Activated CD4-positive, alpha-beta T cell treated with anti-CD3 and anti-CD28 coated beads, Interleukin-2, amount 10 ng/mL, durations not matched to agents 7 days and 5 days (primary cell): ENCODE measurements around the gene RNU6-1. TPM values are rescaled to one million over a fixed set of nuclear protein-coding genes. Genes with fewer than 3 reads are reported as not detected.

ENCODE experiments used
- CTCF ChIA-PET: fragments of 350-600 bp; sonication (Branson Sonifier 250); formaldehyde crosslinking; loops from one replicate; lab custom pipeline; 2021; ENCODE audit warnings: antibody characterized with exemption; lab: Charles Lee
- POLR2A ChIA-PET: fragments of 350-600 bp; sonication (Branson Sonifier 250); formaldehyde crosslinking; loops from one replicate; lab custom pipeline; 2021; ENCODE audit warnings: antibody characterized with exemption; lab: Charles Lee
- DNase-seq: peaks from one replicate; pipeline ENCODE4 v3.0.0-alpha.2; 2020
- H3K27ac Mint-ChIP-seq: one replicate; pipeline ENCODE4 v1.8.0; 2021; ENCODE audit warnings: mild to moderate bottlenecking, moderate library complexity, mixed read lengths
- H3K27me3 Mint-ChIP-seq: one replicate; pipeline ENCODE4 v1.8.0; 2021; ENCODE audit warnings: mixed read lengths
- H3K36me3 Mint-ChIP-seq: one replicate; pipeline ENCODE4 v1.8.0; 2021; ENCODE audit warnings: low read depth, mixed read lengths
- H3K4me1 Mint-ChIP-seq: one replicate; pipeline ENCODE4 v1.8.0; 2021; ENCODE audit warnings: mixed read lengths
- H3K4me3 Mint-ChIP-seq: one replicate; pipeline ENCODE4 v1.8.0; 2021; ENCODE audit warnings: mild to moderate bottlenecking, moderate library complexity, mixed read lengths
- H3K9me3 Mint-ChIP-seq: one replicate; pipeline ENCODE4 v1.8.0; 2021; ENCODE audit warnings: mixed read lengths
- total RNA-seq, 2 experiments: library from RNA; stranded (reverse); gene quantifications; one replicate each; pipeline ENCODE4 v1.2.3, GENCODE V29; 2021

The RNU6-1 gene
- total RNA-seq, result not detected

DNA sequence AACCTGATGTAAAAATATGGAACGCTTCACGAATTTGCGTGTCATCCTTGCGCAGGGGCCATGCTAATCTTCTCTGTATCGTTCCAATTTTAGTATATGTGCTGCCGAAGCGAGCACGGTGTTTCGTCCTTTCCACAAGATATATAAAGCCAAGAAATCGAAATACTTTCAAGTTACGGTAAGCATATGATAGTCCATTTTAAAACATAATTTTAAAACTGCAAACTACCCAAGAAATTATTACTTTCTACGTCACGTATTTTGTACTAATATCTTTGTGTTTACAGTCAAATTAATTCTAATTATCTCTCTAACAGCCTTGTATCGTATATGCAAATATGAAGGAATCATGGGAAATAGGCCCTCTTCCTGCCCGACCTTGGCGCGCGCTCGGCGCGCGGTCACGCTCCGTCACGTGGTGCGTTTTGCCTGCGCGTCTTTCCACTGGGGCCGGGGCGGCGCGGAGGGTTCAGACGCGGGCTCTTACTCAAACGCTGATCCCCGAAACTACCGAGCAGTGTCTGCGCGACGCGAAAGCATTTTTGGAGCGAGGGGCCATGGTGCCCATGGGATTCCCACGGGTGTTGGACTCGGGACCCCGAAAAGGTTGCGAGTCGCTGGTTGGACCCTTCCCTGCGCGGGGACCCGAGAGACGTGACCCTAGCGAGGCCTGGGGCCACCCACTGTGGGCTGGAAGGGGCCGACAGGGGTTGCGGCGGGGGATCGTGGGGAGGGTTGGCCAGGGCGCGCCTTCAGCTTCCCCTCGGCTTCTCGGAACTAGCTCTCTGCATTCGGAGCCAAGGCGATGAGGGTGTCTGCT lies at the start of gene RNU6-1:
Gene RNU6-1 (minus strand): TSS at position 117 of the 820 bp plus-strand sequence.
- H3K27me3 Mint-ChIP-seq, result peaks cover 33% of the 10 kb centered on the region
- peak within 1 kb of the TSS; percentile 83 for H3K4me3 Mint-ChIP-seq
- H3K36me3 Mint-ChIP-seq, result no peaks in the 10 kb centered on the region
- CTCF ChIA-PET, result interaction anchor here (1.1 kb wide), 1 partner anchor 14 kb away, joined by 4 read pairs; no protein-coding TSS in a partner anchor
- POLR2A ChIA-PET, result interaction anchor here (0.6 kb wide), 1 partner anchor 552 kb away, joined by 3 read pairs; no protein-coding TSS in a partner anchor
- no peaks in the 10 kb centered on the region for H3K9me3 Mint-ChIP-seq
- peak within 1 kb of the TSS; percentile 96 for H3K27ac Mint-ChIP-seq
- peak; percentile 96 for DNase-seq
- peaks cover 39% of the 10 kb centered on the region for H3K4me1 Mint-ChIP-seq

DNA sequence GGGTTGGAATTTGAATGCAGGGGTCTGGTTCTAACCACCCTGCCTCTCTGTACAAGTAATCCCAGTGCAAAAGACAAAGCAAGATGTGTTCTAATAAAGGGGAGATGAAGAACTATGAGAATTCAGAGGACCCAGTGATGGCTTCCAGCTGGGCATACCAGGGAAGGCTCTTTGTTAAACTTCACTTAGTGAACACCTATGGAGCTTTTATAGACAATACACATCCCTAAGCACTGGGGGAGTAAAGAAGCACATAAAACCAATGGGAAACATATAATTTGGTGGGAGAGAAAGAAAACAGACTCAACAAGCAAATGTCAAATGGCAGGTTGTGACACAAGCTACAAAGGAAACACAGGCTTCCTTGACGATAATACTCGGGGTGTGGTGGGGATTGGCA lies 47.9 kb upstream of the RNU6-1 start:
- Mint-ChIP-seq H3K36me3 (peaks cover 4% of the 10 kb centered on the region), H3K27me3 (peaks cover 13% of the 10 kb centered on the region), H3K4me1 (peaks cover 12% of the 10 kb centered on the region), H3K4me3 (no peak overlapping the region), H3K27ac (no peak overlapping the region), H3K9me3 (peaks cover 7% of the 10 kb centered on the region)
- DNase-seq, result no peak
- ChIA-PET CTCF (interaction anchor here (1.4 kb wide), 1 partner anchor 11 kb away, joined by 3 read pairs; no protein-coding TSS in a partner anchor), POLR2A (no interaction called here)

DNA sequence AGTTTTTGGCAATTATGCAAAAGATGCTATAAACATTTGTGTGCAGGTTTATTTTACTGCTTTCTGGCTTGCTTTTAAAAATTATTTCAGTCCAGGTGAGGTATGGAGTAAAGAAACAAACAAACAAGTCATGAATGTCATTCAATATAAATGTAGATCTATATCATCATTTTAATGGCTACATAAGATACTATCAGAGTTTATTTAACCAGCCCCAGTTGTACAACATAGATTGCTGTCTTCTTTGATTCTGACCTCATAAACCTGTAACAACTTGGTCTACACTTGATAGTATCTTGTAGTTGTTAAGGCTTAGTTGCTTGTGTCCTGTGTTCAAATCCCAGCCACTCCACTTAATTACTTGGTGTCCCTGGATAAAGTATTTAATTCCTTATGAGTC lies 46.0 kb upstream of the RNU6-1 start:
- Mint-ChIP-seq H3K4me3 (no peak overlapping the region), H3K36me3 (peaks cover 4% of the 10 kb centered on the region), H3K9me3 (peaks cover 7% of the 10 kb centered on the region), H3K27me3 (peaks cover 13% of the 10 kb centered on the region), H3K27ac (no peak overlapping the region), H3K4me1 (peaks cover 19% of the 10 kb centered on the region)
- ChIA-PET POLR2A (no interaction called here), CTCF (no interaction called here)
- DNase-seq, result no peak

DNA sequence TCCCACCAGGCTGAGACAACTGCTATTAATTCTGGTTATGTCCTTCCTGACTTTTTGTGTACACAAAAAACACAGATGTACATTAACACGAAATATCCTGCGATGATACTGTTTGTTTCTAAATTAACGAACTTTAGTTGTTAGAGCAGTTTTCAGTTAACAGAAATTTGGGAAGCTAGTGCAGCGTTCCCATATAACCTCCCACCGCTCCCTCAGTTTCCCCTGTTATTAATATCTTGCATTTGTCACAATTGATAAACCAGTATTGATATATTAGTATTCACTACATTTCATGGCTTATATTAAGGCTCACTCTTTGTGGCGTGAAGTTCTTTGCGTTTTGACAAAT lies 45.3 kb upstream of the RNU6-1 start:
- Mint-ChIP-seq H3K36me3 (peaks cover 3% of the 10 kb centered on the region), H3K27ac (no peak overlapping the region), H3K4me1 (peaks cover 19% of the 10 kb centered on the region), H3K9me3 (peaks cover 6% of the 10 kb centered on the region), H3K4me3 (peak overlapping the region; percentile 64), H3K27me3 (peaks cover 13% of the 10 kb centered on the region)
- ChIA-PET CTCF (no interaction called here), POLR2A (no interaction called here)
- DNase-seq, result no peak

DNA sequence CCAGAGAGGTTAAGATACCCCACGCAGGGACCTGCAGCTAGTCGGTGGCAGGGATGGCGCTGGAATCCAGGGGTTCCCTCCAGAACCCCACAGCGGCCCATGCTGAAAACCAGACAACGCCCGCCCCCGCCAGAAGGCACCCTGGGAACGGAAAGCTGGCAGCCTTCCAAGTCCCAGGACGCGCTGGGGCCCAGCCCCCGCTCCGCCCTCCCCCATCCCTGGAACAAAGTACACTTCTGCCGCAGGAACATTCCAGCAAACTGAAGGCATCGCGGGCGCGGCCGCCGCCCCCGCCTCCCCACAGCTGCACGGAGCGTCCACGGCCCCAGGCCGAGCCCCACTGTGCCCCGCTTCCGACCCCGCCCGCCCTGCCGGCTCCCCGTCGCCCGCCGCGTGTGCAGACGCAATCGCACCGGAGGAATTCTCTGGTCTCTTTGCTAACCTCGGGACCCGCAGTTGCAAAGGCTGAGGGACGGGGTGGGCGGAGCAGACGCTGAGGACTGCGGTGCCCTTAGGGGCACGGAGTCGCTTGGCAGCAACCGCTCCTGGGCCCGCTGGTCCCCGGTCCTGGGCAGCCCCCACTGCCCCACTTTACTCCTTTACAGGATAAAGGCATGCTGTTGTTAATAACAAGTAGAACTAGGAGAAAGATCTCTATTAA lies 44.8 kb upstream of the RNU6-1 start:
- Mint-ChIP-seq H3K4me1 (peaks cover 19% of the 10 kb centered on the region), H3K4me3 (peak overlapping the region; percentile 64)
- POLR2A ChIA-PET, result no interaction called here

DNA sequence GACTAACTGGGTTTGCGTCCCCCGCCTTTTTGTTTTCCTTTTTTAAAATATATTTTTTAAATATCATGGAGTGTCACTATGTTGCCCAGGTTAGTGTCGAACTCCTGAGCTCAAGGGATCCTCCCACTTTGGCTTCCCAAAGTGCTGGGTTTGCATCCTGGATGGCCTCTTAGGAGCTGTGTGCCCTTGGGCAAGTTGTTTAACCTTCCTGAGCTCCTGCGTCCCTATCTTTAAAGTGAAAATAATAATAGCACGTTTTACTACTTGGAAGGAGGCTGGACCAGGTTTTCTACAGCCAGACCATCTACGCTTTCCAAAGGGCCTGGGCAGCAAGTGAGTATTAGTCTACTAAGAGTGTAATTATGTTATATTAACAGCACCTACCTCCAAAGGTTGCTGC lies 44.2 kb upstream of the RNU6-1 start:
- ChIA-PET POLR2A (no interaction called here), CTCF (interaction anchor here (1.1 kb wide), 1 partner anchor 14 kb away, joined by 3 read pairs; no protein-coding TSS in a partner anchor)
- H3K27ac Mint-ChIP-seq, result no peak overlapping the region
- H3K27me3 Mint-ChIP-seq, result peaks cover 13% of the 10 kb centered on the region
- no peaks in the 10 kb centered on the region for H3K9me3 Mint-ChIP-seq
- no peaks in the 10 kb centered on the region for H3K36me3 Mint-ChIP-seq
- H3K4me3 Mint-ChIP-seq, result peak overlapping the region; percentile 64
- DNase-seq, result no peak
- H3K4me1 Mint-ChIP-seq, result peaks cover 19% of the 10 kb centered on the region

More for the DNA sequence above, 44.8 kb upstream of the RNU6-1 start:
- CTCF ChIA-PET, result interaction anchor here (1.1 kb wide), 1 partner anchor 15 kb away, joined by 3 read pairs; no protein-coding TSS in a partner anchor
- DNase-seq, result peak; percentile 42
- no peaks in the 10 kb centered on the region for H3K36me3 Mint-ChIP-seq
- peaks cover 1% of the 10 kb centered on the region for H3K9me3 Mint-ChIP-seq
- H3K27ac Mint-ChIP-seq, result peak overlapping the region; percentile 4
- H3K27me3 Mint-ChIP-seq, result peaks cover 13% of the 10 kb centered on the region

DNA sequence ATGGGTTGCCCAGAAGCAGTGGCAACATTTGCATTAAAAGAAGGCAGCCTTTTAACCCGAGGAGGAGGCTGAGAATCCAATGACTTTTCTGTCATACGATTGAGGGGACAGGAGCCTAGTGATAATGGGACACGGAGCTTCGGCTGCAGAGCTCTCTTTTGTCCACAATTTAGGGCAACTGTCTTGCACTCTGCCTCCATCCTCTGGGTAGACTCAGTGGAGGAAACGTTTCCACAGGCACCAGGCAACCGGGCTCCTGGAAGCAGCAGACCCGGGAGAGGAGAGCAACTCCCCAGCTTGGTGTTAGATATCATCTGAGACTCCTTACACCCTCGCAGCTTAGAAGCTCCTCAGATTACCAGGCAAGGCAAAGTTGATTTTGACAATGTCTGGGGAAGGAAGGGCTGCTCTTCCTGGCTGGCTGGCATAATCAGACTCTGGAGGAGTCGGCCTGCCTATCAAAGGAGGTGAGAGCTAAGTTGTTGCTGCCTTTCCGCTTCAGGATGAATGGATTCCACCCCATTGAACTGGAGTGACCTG lies 43.5 kb upstream of the RNU6-1 start:
- no peaks in the 10 kb centered on the region for H3K36me3 Mint-ChIP-seq
- no peak overlapping the region for H3K27ac Mint-ChIP-seq
- no peak for DNase-seq
- no peaks in the 10 kb centered on the region for H3K9me3 Mint-ChIP-seq
- peaks cover 13% of the 10 kb centered on the region for H3K27me3 Mint-ChIP-seq
- no peak overlapping the region for H3K4me3 Mint-ChIP-seq
- H3K4me1 Mint-ChIP-seq, result peaks cover 19% of the 10 kb centered on the region
- CTCF ChIA-PET, result interaction anchor here (0.5 to 1.1 kb wide), 4 partner anchors 13 to 705 kb away, joined by 3 to 4 read pairs (median 3); no protein-coding TSS in a partner anchor
- POLR2A ChIA-PET, result no interaction called here

DNA sequence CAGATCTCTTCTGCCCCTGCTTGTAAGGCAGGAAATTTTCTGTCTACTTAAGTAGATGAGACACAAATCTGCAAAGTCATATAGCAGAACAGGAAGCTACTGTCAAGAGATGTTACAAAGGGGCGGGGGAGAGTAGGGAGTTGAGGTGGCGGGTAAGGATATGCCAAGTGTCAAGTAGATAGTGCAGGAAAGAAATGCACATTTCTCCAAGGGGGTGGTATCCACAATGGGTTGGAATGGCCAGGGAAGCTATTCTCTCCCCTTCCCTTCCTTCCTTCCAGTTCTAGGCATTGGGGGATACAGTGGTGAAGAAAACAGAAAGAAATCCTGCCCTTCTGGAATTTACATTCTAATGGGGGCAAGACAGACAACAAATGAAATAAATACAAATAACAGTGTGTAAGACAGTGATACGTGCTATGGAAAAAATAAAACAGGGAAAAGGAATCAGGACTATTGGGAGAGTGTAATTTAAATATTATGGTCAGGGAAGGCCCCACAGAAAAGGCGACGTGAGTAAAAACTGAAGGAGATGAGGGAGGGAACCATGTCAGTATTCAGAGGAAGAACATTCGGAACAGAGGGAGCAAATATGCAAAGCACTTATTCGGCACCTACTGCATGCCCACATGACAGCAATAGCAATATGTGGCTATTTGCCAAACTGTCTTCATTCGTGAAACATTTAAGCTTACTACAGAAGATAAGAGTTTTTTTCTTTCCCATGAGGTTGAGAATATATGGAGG lies 42.8 kb upstream of the RNU6-1 start:
- peak; percentile 20 for DNase-seq
- H3K4me1 Mint-ChIP-seq, result peaks cover 19% of the 10 kb centered on the region
- POLR2A ChIA-PET, result no interaction called here
- H3K4me3 Mint-ChIP-seq, result no peak overlapping the region
- CTCF ChIA-PET, result interaction anchor here (0.5 to 1.1 kb wide), 2 partner anchors 29 to 705 kb away, joined by 3 read pairs; no protein-coding TSS in a partner anchor
- no peaks in the 10 kb centered on the region for H3K36me3 Mint-ChIP-seq
- no peaks in the 10 kb centered on the region for H3K9me3 Mint-ChIP-seq
- peaks cover 13% of the 10 kb centered on the region for H3K27me3 Mint-ChIP-seq
- no peak overlapping the region for H3K27ac Mint-ChIP-seq

DNA sequence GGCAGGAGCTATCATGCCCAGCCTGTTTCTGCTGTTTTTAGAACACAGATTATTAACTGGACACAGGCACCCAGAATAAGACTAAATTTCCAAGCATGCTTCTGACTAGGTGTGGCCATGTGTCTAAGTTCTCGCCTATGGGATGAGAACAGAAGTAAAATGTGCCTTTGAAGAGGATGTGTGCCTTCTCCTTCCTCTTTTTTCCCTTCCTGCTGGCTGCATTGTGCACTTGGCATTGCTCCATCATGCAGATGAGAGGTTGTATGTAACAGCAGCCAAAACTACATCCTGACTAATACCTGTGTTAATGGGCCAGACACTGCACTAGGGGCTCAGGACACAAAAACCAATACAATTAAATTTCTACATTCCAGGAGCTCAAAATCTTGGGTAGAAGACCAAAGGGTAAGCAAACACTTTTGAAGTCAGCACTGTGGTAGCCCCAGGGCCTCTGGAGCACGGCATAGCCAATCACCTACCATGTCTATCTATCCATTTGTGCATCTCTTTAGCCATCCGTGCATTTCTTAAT lies 40.9 kb upstream of the RNU6-1 start:
- Mint-ChIP-seq H3K4me1 (peaks cover 19% of the 10 kb centered on the region), H3K9me3 (no peaks in the 10 kb centered on the region), H3K27ac (no peak overlapping the region), H3K27me3 (peaks cover 11% of the 10 kb centered on the region), H3K4me3 (no peak overlapping the region), H3K36me3 (no peaks in the 10 kb centered on the region)
- ChIA-PET POLR2A (no interaction called here), CTCF (no interaction called here)
- no peak for DNase-seq

DNA sequence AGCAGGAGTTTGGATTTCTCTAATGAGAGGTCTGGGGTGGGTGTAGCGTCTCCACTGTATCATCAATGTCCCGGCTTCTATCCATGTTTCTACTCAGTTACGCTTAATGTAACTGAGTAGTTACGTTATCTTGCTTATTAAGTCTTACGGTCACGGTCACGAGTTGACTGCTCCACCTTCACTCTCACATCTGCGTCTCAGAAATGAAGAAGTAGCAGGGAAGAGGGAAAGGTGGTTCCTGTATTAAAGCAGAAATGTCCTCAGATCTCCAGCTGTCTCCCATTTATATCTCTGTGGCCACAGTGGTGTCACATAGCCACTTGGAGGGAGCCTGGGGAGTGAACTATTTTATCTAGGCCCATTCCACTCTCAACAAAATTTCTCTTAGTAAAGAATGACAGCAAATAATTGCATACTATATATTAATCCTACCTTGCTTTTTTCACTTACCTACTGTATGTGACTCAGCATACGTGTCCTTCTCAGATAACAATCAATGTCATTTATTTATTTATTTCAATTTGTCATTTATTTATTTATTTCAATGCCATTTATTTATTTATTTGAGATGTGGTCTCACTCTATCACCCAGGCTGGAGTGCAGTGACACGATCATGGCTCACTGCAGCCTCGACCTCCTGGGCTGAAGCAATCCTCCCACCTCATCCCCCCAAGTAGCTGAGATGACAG lies 39.7 kb upstream of the RNU6-1 start:
- Mint-ChIP-seq H3K36me3 (no peaks in the 10 kb centered on the region), H3K27me3 (peaks cover 6% of the 10 kb centered on the region), H3K27ac (no peak overlapping the region), H3K9me3 (no peaks in the 10 kb centered on the region), H3K4me3 (no peak overlapping the region), H3K4me1 (peaks cover 11% of the 10 kb centered on the region)
- no peak for DNase-seq
- ChIA-PET POLR2A (no interaction called here), CTCF (interaction anchor here (0.6 kb wide), 1 partner anchor 555 kb away, joined by 3 read pairs; no protein-coding TSS in a partner anchor)

DNA sequence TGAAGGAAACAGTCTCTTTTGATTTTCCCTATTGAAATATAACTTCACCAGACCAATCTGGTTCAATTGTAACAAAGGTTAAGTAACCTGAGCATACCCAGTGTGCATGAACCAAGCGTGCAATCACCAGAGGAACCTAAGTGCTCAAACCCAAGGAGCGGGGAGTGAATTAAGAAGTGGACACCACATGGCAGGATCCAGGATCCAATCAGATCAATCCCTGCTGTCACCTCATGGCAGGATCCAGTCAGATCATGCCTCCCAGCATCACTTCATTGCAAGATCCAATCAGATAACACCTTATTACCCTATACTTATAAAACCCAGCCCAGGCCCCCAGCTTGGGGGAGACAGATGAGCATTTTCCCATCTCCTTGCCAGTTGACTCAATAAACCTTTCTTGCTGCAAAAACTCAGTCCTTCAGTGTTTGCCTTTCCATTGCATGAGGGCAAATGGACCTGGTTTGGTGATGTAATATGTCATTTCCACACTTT lies 38.9 kb upstream of the RNU6-1 start:
- H3K27me3 Mint-ChIP-seq, result peaks cover 13% of the 10 kb centered on the region
- peaks cover 6% of the 10 kb centered on the region for H3K9me3 Mint-ChIP-seq
- no peaks in the 10 kb centered on the region for H3K36me3 Mint-ChIP-seq
- ChIA-PET POLR2A (no interaction called here), CTCF (no interaction called here)
- no peak overlapping the region for H3K4me3 Mint-ChIP-seq
- no peak overlapping the region for H3K27ac Mint-ChIP-seq
- DNase-seq, result no peak
- peaks cover 9% of the 10 kb centered on the region for H3K4me1 Mint-ChIP-seq
